Colonic mucosa (tissue), 4 donors: ENCODE data around the gene PAN3. TPM values are rescaled to one million over a fixed set of nuclear protein-coding genes. Genes with fewer than 3 reads are reported as not detected.

Experiments used
- DNase-seq: peaks from one replicate; pipeline ENCODE4 v3.0.0-alpha.2; 2020
- H3K27ac ChIP-seq: fragments of 200-600 bp; one replicate; pipeline ENCODE4 v1.8.0; 2021
- H3K27me3 ChIP-seq: fragments of 200-600 bp; one replicate; pipeline ENCODE4 v1.8.0; 2021
- H3K36me3 ChIP-seq: fragments of 200-600 bp; one replicate; pipeline ENCODE4 v1.8.0; 2021
- H3K4me1 ChIP-seq: fragments of 200-600 bp; one replicate; pipeline ENCODE4 v1.8.0; 2021; ENCODE audit warnings: mild to moderate bottlenecking
- H3K4me3 ChIP-seq: fragments of 200-600 bp; one replicate; pipeline ENCODE4 v1.8.0; 2021
- H3K9ac ChIP-seq, 2 donors: one replicate each; pipeline ENCODE4 v1.7.0; 2013; ENCODE audit warnings: control low read depth in 2 of 2, low read depth in 2 of 2, low read length in 2 of 2
- H3K9me3 ChIP-seq: fragments of 200-600 bp; one replicate; pipeline ENCODE4 v1.8.0; 2021
- CTCF ChIP-seq: fragments of 200-600 bp; IDR thresholded peaks from one replicate; pipeline ENCODE4 v1.8.0; 2022; ENCODE audit warnings: antibody characterized with exemption, mild to moderate bottlenecking
- intact Hi-C: fragments of 100-400 bp; cut with DNase I; formaldehyde crosslinking; loops from one replicate; pipeline ENCODE4 v1.14.1; 2022
- total RNA-seq, 2 donors: library from RNA; stranded (reverse); fragmentation: NEBNext Ultra II Directional in 1 of 2; extraction: Animal tissue kit (Norgen Biotek cat#: 25700) in 1 of 2; gene quantifications; one replicate each; pipeline ENCODE4 v1.2.1, GENCODE V29; 2021
- donor health status: healthy.
- donor health status: DM: no; HTN: no; CAD: no.
- donor health status: DM: no; HTN: no; CAD: no.

PAN3 gene
- total RNA-seq, 2 donors from 2014 or later = 29.3 to 38.7 TPM

GRCh38 chr13:28318496-28318895 is 180.2 kb downstream of the PAN3 start:
- H3K36me3 ChIP-seq = no peaks in the 10 kb centered on the region
- no peak for DNase-seq
- H3K27ac ChIP-seq = no peak overlapping the region
- H3K4me1 ChIP-seq = no peaks in the 10 kb centered on the region
- H3K9ac ChIP-seq = no peak overlapping the region
- intact Hi-C loops = no loop called here
- H3K9me3 ChIP-seq = no peaks in the 10 kb centered on the region
- no peaks in the 10 kb centered on the region for H3K27me3 ChIP-seq
- H3K4me3 ChIP-seq = no peak overlapping the region
- no peak for TF ChIP-seq CTCF

- H3K9me3 ChIP-seq = no peaks in the 10 kb centered on the region
- intact Hi-C loops = no loop called here
- no peak for DNase-seq
Measured at GRCh38 chr13:28319528-28319927, 181.2 kb downstream of the PAN3 start.

GRCh38 chr13:28320209-28320608 is 181.9 kb downstream of the PAN3 start:
- Histone ChIP-seq H3K36me3 (no peaks in the 10 kb centered on the region), H3K27me3 (no peaks in the 10 kb centered on the region), H3K27ac (no peak overlapping the region), H3K4me1 (no peaks in the 10 kb centered on the region), H3K9ac (no peak overlapping the region), H3K9me3 (no peaks in the 10 kb centered on the region), H3K4me3 (no peak overlapping the region)
- TF ChIP-seq CTCF = no peak
- intact Hi-C loops = loop anchor here (5.0 kb wide), 2 partner anchors 317 to 477 kb away; no protein-coding TSS in a partner anchor
- DNase-seq = no peak

More at GRCh38 chr13:28319528-28319927, 181.2 kb downstream of the PAN3 start:
- Histone ChIP-seq H3K27me3 (no peaks in the 10 kb centered on the region), H3K27ac (no peak overlapping the region), H3K4me1 (no peaks in the 10 kb centered on the region), H3K36me3 (no peaks in the 10 kb centered on the region), H3K9ac (no peak overlapping the region), H3K4me3 (no peak overlapping the region)
- TF ChIP-seq CTCF = no peak

- H3K9me3 ChIP-seq = no peaks in the 10 kb centered on the region
- H3K27me3 ChIP-seq = no peaks in the 10 kb centered on the region
- no peaks in the 10 kb centered on the region for H3K36me3 ChIP-seq
- no peaks in the 10 kb centered on the region for H3K4me1 ChIP-seq
- no peak overlapping the region for H3K27ac ChIP-seq
- DNase-seq = no peak
- H3K9ac ChIP-seq = no peak overlapping the region
- no peak overlapping the region for H3K4me3 ChIP-seq
- TF ChIP-seq CTCF = no peak
- intact Hi-C loops = loop anchor here (5.0 kb wide), 2 partner anchors 316 to 476 kb away; no protein-coding TSS in a partner anchor
Measured at GRCh38 chr13:28320884-28321574, 182.7 kb downstream of the PAN3 start.

GRCh38 chr13:28321756-28322155 is 183.4 kb downstream of the PAN3 start:
- TF ChIP-seq CTCF = no peak
- Histone ChIP-seq H3K9ac (no peak overlapping the region), H3K9me3 (no peaks in the 10 kb centered on the region), H3K27me3 (no peaks in the 10 kb centered on the region), H3K4me1 (no peaks in the 10 kb centered on the region), H3K36me3 (no peaks in the 10 kb centered on the region), H3K4me3 (no peak overlapping the region), H3K27ac (no peak overlapping the region)
- no peak for DNase-seq
- intact Hi-C loops = loop anchor here (5.0 kb wide), 2 partner anchors 316 to 476 kb away; no protein-coding TSS in a partner anchor
